PC-9 (cell line): Measurements from ENCODE around the gene HOXA11. TPM values are rescaled to one million over a fixed set of nuclear protein-coding genes. Genes with fewer than 3 reads are reported as not detected.

Source experiments
- BruUV-seq: library from RNA; stranded (reverse); fragments of 400-500 nt; replicated peaks from 2 replicates; lab custom pipeline; 2021; lab: Mats Ljungman, UMichigan
- CTCF ChIA-PET: fragments of 300-600 bp; sonication (Branson Sonifier 250); formaldehyde crosslinking; loops from one replicate; lab custom pipeline; 2022; ENCODE audit warnings: antibody characterized with exemption; lab: Charles Lee
- POLR2A ChIA-PET: fragments of 300-600 bp; sonication (Branson Sonifier 250); formaldehyde crosslinking; loops from one replicate; lab custom pipeline; 2022; ENCODE audit warnings: antibody characterized with exemption; ENCODE audit not compliant: unreplicated experiment; lab: Charles Lee
- DNase-seq, 2 experiments: peaks; one replicate each; pipeline versions ENCODE4 v3.0.0 to v3.0.0-alpha.2; 2015 to 2022; ENCODE audit warnings: mixed read lengths in 1 of 2
- H2AFZ ChIP-seq: fragments of 200-600 bp; sonication (generic); 2 replicates; pipeline ENCODE4 v1.8.1; 2017; ENCODE audit warnings: antibody characterized with exemption
- H3F3A ChIP-seq: fragments of 200-600 bp; sonication (generic); 2 replicates; pipeline ENCODE4 v1.8.1; 2017; ENCODE audit warnings: antibody characterized with exemption, mild to moderate bottlenecking, low read depth; ENCODE audit not compliant: insufficient read depth
- H3K27ac ChIP-seq: fragments of 200-600 bp; sonication (generic); 2 replicates; pipeline ENCODE4 v1.6.1; 2016; ENCODE audit warnings: mixed run types
- H3K27me3 ChIP-seq: fragments of 200-600 bp; sonication (generic); 2 replicates; pipeline ENCODE4 v1.6.1; 2016; ENCODE audit warnings: low read depth, mixed run types; ENCODE audit not compliant: insufficient read depth
- H3K36me3 ChIP-seq: fragments of 200-600 bp; sonication (generic); 2 replicates; pipeline ENCODE4 v1.6.1; 2016; ENCODE audit warnings: low read depth, mixed run types
- H3K4me1 ChIP-seq: fragments of 200-600 bp; sonication (generic); replicated peaks from 2 replicates; pipeline ENCODE4 v1.6.1; 2016; ENCODE audit warnings: mixed run types; ENCODE audit not compliant: insufficient read depth
- H3K4me2 ChIP-seq: fragments of 200-600 bp; sonication (generic); 2 replicates; pipeline ENCODE4 v1.6.1; 2017; ENCODE audit warnings: mixed run types
- H3K4me3 ChIP-seq: fragments of 200-600 bp; sonication (generic); 2 replicates; pipeline ENCODE4 v1.6.1; 2016; ENCODE audit warnings: mixed run types
- H3K79me2 ChIP-seq: fragments of 200-600 bp; sonication (generic); 2 replicates; pipeline ENCODE4 v1.6.1; 2017; ENCODE audit warnings: low read depth, mixed run types
- H3K9me2 ChIP-seq: fragments of 200-600 bp; sonication (generic); 2 replicates; pipeline ENCODE4 v1.8.1; 2017; ENCODE audit warnings: mild to moderate bottlenecking; ENCODE audit not compliant: insufficient read depth
- H3K9me3 ChIP-seq: fragments of 200-600 bp; sonication (generic); 2 replicates; pipeline ENCODE4 v1.8.1; 2016; ENCODE audit warnings: low read depth; ENCODE audit not compliant: insufficient read depth
- H4K20me1 ChIP-seq: fragments of 200-600 bp; sonication (generic); 2 replicates; pipeline ENCODE4 v1.8.1; 2017; ENCODE audit not compliant: insufficient read depth
- EZH2 ChIP-seq: fragments of 200-600 bp; sonication (generic); IDR thresholded peaks from 2 replicates; pipeline ENCODE4 v1.8.0; 2017; ENCODE audit warnings: antibody characterized with exemption, low read depth
- intact Hi-C: fragments of 100-400 bp; cut with micrococcal nuclease; formaldehyde crosslinking; loops from one replicate; pipeline ENCODE4 v1.10.0; 2022; ENCODE audit not compliant: unreplicated experiment
- total RNA-seq: library from RNA; stranded (reverse); gene quantifications from 2 replicates; pipeline ENCODE4 v1.2.3, GENCODE V29; 2021
- TF ChIP-seq, protein P1 (sequence below): fragments of 200-600 bp; sonication (generic); conservative IDR thresholded peaks from 2 replicates; pipeline ENCODE4 v1.6.1; 2017; ENCODE audit warnings: mixed run types, antibody characterized with exemption, mild to moderate bottlenecking, moderate library complexity

HOXA11 gene
- total RNA-seq, 1 experiment from 2014 or later, result 0.26 TPM

GRCh38 chr7:27148031-27148755, 36.8 kb downstream of the HOXA11 start:
- H2AFZ ChIP-seq, result peak overlapping the region; percentile 73
- no peaks in the 10 kb centered on the region for H3K36me3 ChIP-seq
- H3K4me1 ChIP-seq, result 0 out of 2 replicates have a peak, but pooled peaks cover 11% of the 10 kb centered on the region
- no peaks in the 10 kb centered on the region for H4K20me1 ChIP-seq
- H3K4me3 ChIP-seq, result peak overlapping the region; percentile 35; the same call in 1 of the 2 replicates
- ChIA-PET CTCF (no interaction called here), POLR2A (interaction anchor here (0.6 kb wide), 1 partner anchor 562 kb away, joined by 3 read pairs; no protein-coding TSS in a partner anchor)
- 0 out of 2 replicates have a peak, but pooled peaks cover 4% of the 10 kb centered on the region for H3F3A ChIP-seq
- no peaks in the 10 kb centered on the region for H3K27me3 ChIP-seq
- no peaks in the 10 kb centered on the region for H3K9me3 ChIP-seq
- H3K9me2 ChIP-seq, result no peaks in the 10 kb centered on the region
- peak overlapping the region; percentile 55 for H3K4me2 ChIP-seq
- no TSS peak for BruUV-seq
- peak in 1 of 2 experiments; percentile 41 for DNase-seq
- H3K27ac ChIP-seq, result no peak overlapping the region
- intact Hi-C loops, result no loop called here
- no peaks in the 10 kb centered on the region for H3K79me2 ChIP-seq
- no peak for TF ChIP-seq EZH2
- TF ChIP-seq, protein P1, sequence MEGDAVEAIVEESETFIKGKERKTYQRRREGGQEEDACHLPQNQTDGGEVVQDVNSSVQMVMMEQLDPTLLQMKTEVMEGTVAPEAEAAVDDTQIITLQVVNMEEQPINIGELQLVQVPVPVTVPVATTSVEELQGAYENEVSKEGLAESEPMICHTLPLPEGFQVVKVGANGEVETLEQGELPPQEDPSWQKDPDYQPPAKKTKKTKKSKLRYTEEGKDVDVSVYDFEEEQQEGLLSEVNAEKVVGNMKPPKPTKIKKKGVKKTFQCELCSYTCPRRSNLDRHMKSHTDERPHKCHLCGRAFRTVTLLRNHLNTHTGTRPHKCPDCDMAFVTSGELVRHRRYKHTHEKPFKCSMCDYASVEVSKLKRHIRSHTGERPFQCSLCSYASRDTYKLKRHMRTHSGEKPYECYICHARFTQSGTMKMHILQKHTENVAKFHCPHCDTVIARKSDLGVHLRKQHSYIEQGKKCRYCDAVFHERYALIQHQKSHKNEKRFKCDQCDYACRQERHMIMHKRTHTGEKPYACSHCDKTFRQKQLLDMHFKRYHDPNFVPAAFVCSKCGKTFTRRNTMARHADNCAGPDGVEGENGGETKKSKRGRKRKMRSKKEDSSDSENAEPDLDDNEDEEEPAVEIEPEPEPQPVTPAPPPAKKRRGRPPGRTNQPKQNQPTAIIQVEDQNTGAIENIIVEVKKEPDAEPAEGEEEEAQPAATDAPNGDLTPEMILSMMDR, result no peak

- Histone ChIP-seq H3K27me3 (no peaks in the 10 kb centered on the region), H3K4me3 (peak within 1 kb of the TSS; percentile 35; the same call in 1 of the 2 replicates), H4K20me1 (no peaks in the 10 kb centered on the region), H3K4me2 (peak within 1 kb of the TSS; percentile 55), H3K9me2 (no peaks in the 10 kb centered on the region), H3K79me2 (no peaks in the 10 kb centered on the region), H3K36me3 (no peaks in the 10 kb centered on the region), H3F3A (0 out of 2 replicates have a peak, but pooled peaks cover 4% of the 10 kb centered on the region), H3K4me1 (0 out of 2 replicates have a peak, but pooled peaks cover 11% of the 10 kb centered on the region), H3K27ac (no peak within 1 kb of the TSS), H2AFZ (peak within 1 kb of the TSS; percentile 73), H3K9me3 (no peaks in the 10 kb centered on the region)
- CTCF ChIA-PET, result no interaction called here
- intact Hi-C loops, result no loop called here
- no TSS peak for BruUV-seq
- peak; percentile 36 to 48 for DNase-seq
- TF ChIP-seq, protein P1, result no peak
- no peak for TF ChIP-seq EZH2
- POLR2A ChIA-PET, result no interaction called here
Observed at GRCh38 chr7:27147199-27148030, 37.6 kb downstream of the HOXA11 start, which contains the start of gene HOXA6. Gene HOXA6 (minus strand): TSS chr7:27147774. CDS start chr7:27147749, 25 bp downstream.

GRCh38 chr7:27146491-27147198, 38.4 kb downstream of the HOXA11 start:
- H3K79me2 ChIP-seq, result no peaks in the 10 kb centered on the region
- intact Hi-C loops, result no loop called here

More at GRCh38 chr7:27146491-27147198, 38.4 kb downstream of the HOXA11 start:
- no TSS peak for BruUV-seq
- Histone ChIP-seq H3K27ac (no peak overlapping the region), H3F3A (0 out of 2 replicates have a peak, but pooled peaks cover 4% of the 10 kb centered on the region), H2AFZ (no peak overlapping the region), H4K20me1 (no peaks in the 10 kb centered on the region), H3K36me3 (no peaks in the 10 kb centered on the region), H3K9me2 (no peaks in the 10 kb centered on the region), H3K4me3 (no peak overlapping the region), H3K4me2 (no peak overlapping the region), H3K27me3 (no peaks in the 10 kb centered on the region), H3K9me3 (no peaks in the 10 kb centered on the region), H3K4me1 (0 out of 2 replicates have a peak, but pooled peaks cover 11% of the 10 kb centered on the region)
- no peak for DNase-seq
- POLR2A ChIA-PET, result no interaction called here
- TF ChIP-seq, protein P1, result no peak
- TF ChIP-seq EZH2, result no peak
- CTCF ChIA-PET, result no interaction called here
